NCI-H2171 treated with DMSO at 0.1 percent for 48 hours (cell line): ENCODE measurements around the gene TNS1.
"Not testable (repeated sequence)": the region's sequence is repeated elsewhere in the genome, so short reads cannot be mapped to it uniquely, and the experiment has no call there.

ENCODE experiments used
- DNase-seq: peaks from one replicate; lab custom pipeline; 2025; lab: John Stamatoyannopoulos, UW

Gene TNS1

GRCh38 chr2:218029366-218030360, 26.9 kb upstream of the TNS1 start:
- no peak for DNase-seq

GRCh38 chr2:218028562-218029348, 26.0 kb upstream of the TNS1 start:
- DNase-seq: no peak

GRCh38 chr2:218028189-218028495, 25.3 kb upstream of the TNS1 start:
- no peak for DNase-seq

GRCh38 chr2:218027426-218028188, 24.8 kb upstream of the TNS1 start:
- no peak for DNase-seq

- DNase-seq: no peak
Measured at GRCh38 chr2:218026676-218027425, 24.1 kb upstream of the TNS1 start.

GRCh38 chr2:218026244-218026643, 23.4 kb upstream of the TNS1 start:
- no peak for DNase-seq

- no peak for DNase-seq
Measured at GRCh38 chr2:218024871-218025270, 22.1 kb upstream of the TNS1 start.

- no peak for DNase-seq
Measured at GRCh38 chr2:218024336-218024735, 21.5 kb upstream of the TNS1 start.

GRCh38 chr2:218023636-218024035, 20.8 kb upstream of the TNS1 start:
- no peak for DNase-seq

- no peak for DNase-seq
Measured at GRCh38 chr2:218022851-218023530, 20.2 kb upstream of the TNS1 start.

GRCh38 chr2:218022131-218022850, 19.5 kb upstream of the TNS1 start:
- no peak for DNase-seq

- DNase-seq: no peak
Measured at GRCh38 chr2:218021536-218022071, 18.8 kb upstream of the TNS1 start.

- no peak for DNase-seq
Measured at GRCh38 chr2:218020966-218021535, 18.3 kb upstream of the TNS1 start.

GRCh38 chr2:218020281-218020680, 17.5 kb upstream of the TNS1 start:
- no peak for DNase-seq

- no peak for DNase-seq
Measured at GRCh38 chr2:218019411-218020060, 16.7 kb upstream of the TNS1 start.

- DNase-seq: not testable (repeated sequence)
Measured at GRCh38 chr2:218018842-218019125, 16.0 kb upstream of the TNS1 start.

- DNase-seq: no peak
Measured at GRCh38 chr2:218017211-218018053, 14.6 kb upstream of the TNS1 start.

GRCh38 chr2:218016810-218017209, 14.0 kb upstream of the TNS1 start:
- no peak for DNase-seq
